SU-DHL-6 (cell line): ENCODE measurements around the gene ATRIP.

Experiments
- H2AFZ ChIP-seq: fragments of 200-600 bp; sonication (generic); 2 replicates; pipeline ENCODE4 v1.6.1; 2014; ENCODE audit warnings: low read depth, mild to moderate bottlenecking, moderate library complexity, mixed read lengths, antibody characterized with exemption, low read length; ENCODE audit not compliant: severe bottlenecking
- H3F3A ChIP-seq: fragments of 200-600 bp; shearing (Covaris generic); 2 replicates; pipeline ENCODE4 v1.6.0; 2016; ENCODE audit warnings: antibody characterized with exemption, mild to moderate bottlenecking; ENCODE audit not compliant: insufficient read depth
- H3K27ac ChIP-seq: fragments of 200-600 bp; sonication (generic); 2 replicates; pipeline ENCODE4 v1.5.1; 2016; ENCODE audit warnings: low read depth, mild to moderate bottlenecking, low read length, moderate library complexity, mixed read lengths
- H3K27me3 ChIP-seq: fragments of 200-600 bp; sonication (generic), shearing (Covaris generic); 2 replicates; pipeline ENCODE4 v1.6.0; 2014; ENCODE audit warnings: mild to moderate bottlenecking, low read length
- H3K36me3 ChIP-seq: fragments of 200-600 bp; sonication (generic); 2 replicates; pipeline ENCODE4 v1.6.1; 2014; ENCODE audit warnings: mild to moderate bottlenecking, low read length, mixed read lengths
- H3K4me2 ChIP-seq: fragments of 300-600, 200-600 bp; shearing (Covaris generic), sonication (generic); 2 replicates; pipeline ENCODE4 v1.6.0; 2014; ENCODE audit warnings: low read length, low read depth, mild to moderate bottlenecking; ENCODE audit not compliant: poor library complexity, severe bottlenecking
- H3K4me3 ChIP-seq: fragments of 200-600 bp; sonication (generic); 2 replicates; pipeline ENCODE4 v1.5.1; 2014; ENCODE audit warnings: antibody characterized with exemption, low read length, mild to moderate bottlenecking, mixed read lengths; ENCODE audit not compliant: insufficient read depth, poor library complexity, severe bottlenecking
- H3K79me2 ChIP-seq: fragments of 200-600 bp; sonication (generic); 2 replicates; pipeline ENCODE4 v1.6.1; 2014; ENCODE audit warnings: mild to moderate bottlenecking, low read length, moderate library complexity; ENCODE audit not compliant: insufficient read depth
- H3K9ac ChIP-seq: fragments of 200-600 bp; sonication (generic); 2 replicates; pipeline ENCODE4 v1.7.0; 2014; ENCODE audit warnings: mild to moderate bottlenecking, low read length
- H3K9me2 ChIP-seq: fragments of 200-600 bp; sonication (generic); replicated peaks from 2 replicates; pipeline ENCODE4 v1.6.1; 2014; ENCODE audit warnings: low read length; ENCODE audit not compliant: insufficient read depth
- H3K9me3 ChIP-seq: fragments of 200-600 bp; sonication (generic); 2 replicates; pipeline ENCODE4 v1.6.1; 2014; ENCODE audit warnings: low read length, mixed read lengths; ENCODE audit not compliant: insufficient read depth
- H4K20me1 ChIP-seq: fragments of 200-600 bp; sonication (generic); 2 replicates; pipeline ENCODE4 v1.6.1; 2014; ENCODE audit warnings: low read depth, mild to moderate bottlenecking, antibody characterized with exemption, low read length, moderate library complexity, mixed read lengths
- CTCF ChIP-seq: fragments of 200-600 bp; sonication (generic); IDR thresholded peaks from one replicate; pipeline ENCODE4 v1.5.1; 2017; ENCODE audit warnings: antibody characterized with exemption, mild to moderate bottlenecking, low read length, moderate library complexity; ENCODE audit not compliant: insufficient read depth, poor library complexity, severe bottlenecking
- EZH2phosphoT487 ChIP-seq: fragments of 200-600 bp; sonication (generic), shearing (Covaris generic); conservative IDR thresholded peaks from 2 replicates; pipeline ENCODE4 v1.6.1; 2018; ENCODE audit warnings: mild to moderate bottlenecking, antibody characterized with exemption, low read length, moderate library complexity, mixed read lengths

ATRIP gene

GRCh38 chr3:48468329-48468731 lies 21.8 kb downstream of the ATRIP start:
- peak overlapping the region; percentile 90 for H3K4me2 ChIP-seq
- TF ChIP-seq CTCF (no peak), EZH2phosphoT487 (no peak)
- H3K9ac ChIP-seq, result no peak overlapping the region; the same call in 1 of the 2 replicates
- H4K20me1 ChIP-seq, result no peaks in the 10 kb centered on the region
- no peaks in the 10 kb centered on the region for H3K9me2 ChIP-seq
- H3K9me3 ChIP-seq, result no peaks in the 10 kb centered on the region
- H2AFZ ChIP-seq, result no peak overlapping the region
- peaks cover 22% of the 10 kb centered on the region; the same call in 1 of the 2 replicates for H3K79me2 ChIP-seq
- H3K4me3 ChIP-seq, result no peak overlapping the region
- H3K27me3 ChIP-seq, result no peaks in the 10 kb centered on the region
- no peak overlapping the region for H3K27ac ChIP-seq
- peaks cover 17% of the 10 kb centered on the region for H3F3A ChIP-seq
- no peaks in the 10 kb centered on the region for H3K36me3 ChIP-seq

GRCh38 chr3:48469046-48469915 lies 22.7 kb downstream of the ATRIP start:
- Histone ChIP-seq H3K27ac (peak overlapping the region; percentile 61), H3K9ac (peak overlapping the region; percentile 36; the same call in 1 of the 2 replicates), H3K9me3 (no peaks in the 10 kb centered on the region), H4K20me1 (no peaks in the 10 kb centered on the region), H3F3A (peaks cover 23% of the 10 kb centered on the region), H3K36me3 (no peaks in the 10 kb centered on the region), H3K9me2 (no peaks in the 10 kb centered on the region), H3K27me3 (no peaks in the 10 kb centered on the region), H3K4me3 (no peak overlapping the region), H3K79me2 (peaks cover 22% of the 10 kb centered on the region; the same call in 1 of the 2 replicates), H3K4me2 (peak overlapping the region; percentile 28), H2AFZ (no peak overlapping the region)
- TF ChIP-seq EZH2phosphoT487 (no peak), CTCF (no peak)

GRCh38 chr3:48470286-48470685 lies 23.7 kb downstream of the ATRIP start:
- H3K36me3 ChIP-seq, result no peaks in the 10 kb centered on the region
- H3K79me2 ChIP-seq, result peaks cover 22% of the 10 kb centered on the region; the same call in 1 of the 2 replicates
- no peak overlapping the region for H2AFZ ChIP-seq
- H4K20me1 ChIP-seq, result no peaks in the 10 kb centered on the region
- no peaks in the 10 kb centered on the region for H3K9me2 ChIP-seq
- peaks cover 19% of the 10 kb centered on the region for H3F3A ChIP-seq
- peak overlapping the region; percentile 28 for H3K4me2 ChIP-seq
- H3K9ac ChIP-seq, result peak overlapping the region; percentile 36; the same call in 1 of the 2 replicates
- peak overlapping the region; percentile 61 for H3K27ac ChIP-seq
- H3K9me3 ChIP-seq, result no peaks in the 10 kb centered on the region
- no peak overlapping the region for H3K4me3 ChIP-seq
- TF ChIP-seq CTCF (no peak), EZH2phosphoT487 (no peak)
- H3K27me3 ChIP-seq, result no peaks in the 10 kb centered on the region
